ENCODE data around the gene G6PC3.

The G6PC3 gene

GRCh38 chr17:44061446-44061845, 9.1 kb upstream of the G6PC3 start:
- no peak for DNase-seq

DNA sequence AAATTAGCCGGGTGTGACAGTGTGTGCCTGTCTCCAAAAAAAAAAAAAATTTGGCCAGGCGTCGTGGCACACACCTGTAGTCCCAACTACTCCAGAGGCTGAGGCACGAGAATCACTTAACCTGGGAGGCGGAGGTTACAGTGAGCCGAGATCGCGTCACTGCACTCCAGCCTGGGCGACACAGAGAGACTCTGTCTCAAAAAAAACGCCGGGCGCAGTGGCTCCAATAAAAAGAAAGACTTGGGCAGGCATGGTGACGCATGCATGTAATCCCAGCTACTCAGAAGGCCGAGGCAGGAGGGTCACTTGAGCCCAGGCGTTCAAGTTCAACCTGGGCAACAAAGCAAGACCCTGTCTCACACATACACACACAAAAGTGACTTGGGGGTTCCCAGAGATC, 7.7 kb upstream of the G6PC3 start:
- no peak for DNase-seq

GRCh38 chr17:44063704-44064639, 6.6 kb upstream of the G6PC3 start:
- DNase-seq, result no peak

DNA sequence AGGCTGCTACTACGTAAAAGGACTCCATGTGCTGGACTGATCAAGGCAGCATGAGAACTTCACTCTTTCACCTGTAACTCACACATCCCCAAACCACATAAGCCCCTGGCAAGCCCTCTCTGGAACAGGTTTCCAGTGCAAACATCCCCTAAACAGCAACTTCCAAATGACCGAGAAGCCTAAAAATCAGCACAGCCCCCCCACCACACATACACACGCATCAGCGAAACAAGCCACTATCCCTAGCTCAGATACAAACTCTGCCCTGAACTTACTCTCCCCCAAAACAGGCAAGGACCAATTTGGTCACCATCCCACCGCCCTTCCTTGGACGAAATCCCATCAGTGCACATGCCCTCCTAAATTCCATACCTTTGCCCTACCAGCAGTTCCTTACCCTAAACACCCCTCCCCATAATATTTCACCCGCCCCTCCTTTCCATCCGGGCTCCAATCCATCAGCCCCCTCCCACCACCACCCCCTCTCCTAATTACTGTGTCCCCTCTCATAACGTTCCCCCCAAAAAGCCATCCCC, 4.8 kb upstream of the G6PC3 start:
- no peak for DNase-seq

GRCh38 chr17:44066204-44066930, 4.2 kb upstream of the G6PC3 start, which contains the start of gene LSM12:
Gene LSM12 (minus strand): TSS chr17:44066671. CDS start chr17:44066587, 84 bp downstream.
- peak; percentile 86 for DNase-seq

DNA sequence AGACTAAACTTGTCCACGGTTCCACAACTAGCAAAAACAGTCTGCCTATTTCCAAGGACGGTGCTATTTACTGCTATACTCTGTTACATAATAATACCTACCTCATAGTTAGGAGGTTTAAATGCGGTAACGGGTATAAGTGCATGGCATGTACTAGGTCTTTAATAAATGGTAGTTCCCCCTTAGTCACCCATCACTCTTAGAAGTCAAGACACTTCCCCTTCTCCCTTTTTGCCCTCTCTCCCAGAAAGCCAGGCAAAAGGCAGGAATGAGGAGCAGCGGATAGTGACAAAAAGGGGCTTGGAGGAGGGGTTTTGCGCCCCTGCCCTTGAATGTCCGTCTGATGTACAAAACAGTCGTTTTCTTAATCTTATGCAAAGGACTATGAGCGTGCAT, 3.0 kb upstream of the G6PC3 start:
- no peak for DNase-seq

DNA sequence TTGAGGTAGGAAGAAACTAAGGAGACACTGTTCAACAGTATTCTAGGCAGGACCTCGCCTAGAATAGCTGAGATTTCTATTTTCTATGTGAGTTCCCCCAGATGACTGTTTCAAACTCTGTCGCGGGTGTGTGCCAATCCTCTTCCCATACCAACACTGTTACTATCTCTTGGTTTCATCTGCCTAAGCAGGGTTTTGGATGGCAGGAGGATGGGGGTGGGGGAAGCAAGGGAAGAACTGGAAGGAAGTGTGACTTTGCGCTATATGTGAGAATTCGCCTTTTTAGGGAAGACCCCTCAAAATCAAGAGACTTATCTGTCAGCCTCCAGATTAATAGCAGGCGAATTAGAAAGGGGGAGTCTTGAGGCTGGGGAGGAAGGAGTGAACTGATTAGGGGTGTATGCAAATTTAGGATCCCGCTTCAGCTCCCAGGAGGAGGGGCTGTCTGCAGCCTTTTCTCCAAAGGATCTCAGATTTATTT, 521 bp upstream of the G6PC3 start:
- DNase-seq, result no peak

DNA sequence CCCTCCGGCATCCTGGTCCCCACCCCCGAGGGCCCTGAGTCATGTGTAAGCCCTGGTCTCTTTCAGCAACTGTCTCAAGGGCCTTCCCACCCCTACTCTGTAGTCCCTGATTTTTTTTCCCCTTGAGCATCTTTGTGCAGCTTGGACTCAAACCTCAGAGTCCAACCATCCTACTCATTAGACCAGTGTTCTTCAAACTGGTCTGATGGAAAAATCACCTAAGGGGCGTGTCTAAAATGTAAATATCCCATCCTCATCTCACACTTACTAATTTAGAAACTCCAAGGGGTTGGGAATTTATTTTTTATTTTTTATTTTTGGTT, 624 bp downstream of the G6PC3 start:
- DNase-seq, result no peak

- DNase-seq, result no peak
Measured at GRCh38 chr17:44071772-44072171, 1.2 kb downstream of the G6PC3 start.

GRCh38 chr17:44074231-44074910, 3.8 kb downstream of the G6PC3 start:
- DNase-seq, result no peak

DNA sequence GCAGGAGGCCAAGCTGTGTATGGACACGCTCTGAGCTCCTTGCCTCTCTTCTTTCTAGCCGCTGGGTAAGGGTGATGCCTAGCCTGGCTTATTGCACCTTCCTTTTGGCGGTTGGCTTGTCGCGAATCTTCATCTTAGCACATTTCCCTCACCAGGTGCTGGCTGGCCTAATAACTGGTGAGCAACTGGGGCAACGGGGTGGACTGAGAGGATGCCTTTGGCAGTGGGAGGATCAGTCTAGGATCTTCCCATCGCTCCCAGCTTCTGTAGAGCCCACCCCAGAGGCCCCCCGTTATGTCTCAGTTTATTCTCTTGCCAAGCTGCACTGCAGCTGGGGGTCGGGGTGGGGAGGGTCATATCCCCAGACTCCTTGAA, 4.4 kb downstream of the G6PC3 start:
- no peak for DNase-seq

GRCh38 chr17:44075598-44076293, 5.2 kb downstream of the G6PC3 start:
- DNase-seq, result no peak

GRCh38 chr17:44076716-44077594, 6.4 kb downstream of the G6PC3 start:
- no peak for DNase-seq

- no peak for DNase-seq
Measured at GRCh38 chr17:44077595-44077909, 7.0 kb downstream of the G6PC3 start.

- no peak for DNase-seq
Measured at GRCh38 chr17:44078412-44078811, 7.9 kb downstream of the G6PC3 start.

- no peak for DNase-seq
Measured at GRCh38 chr17:44079877-44080821, 9.6 kb downstream of the G6PC3 start.

DNA sequence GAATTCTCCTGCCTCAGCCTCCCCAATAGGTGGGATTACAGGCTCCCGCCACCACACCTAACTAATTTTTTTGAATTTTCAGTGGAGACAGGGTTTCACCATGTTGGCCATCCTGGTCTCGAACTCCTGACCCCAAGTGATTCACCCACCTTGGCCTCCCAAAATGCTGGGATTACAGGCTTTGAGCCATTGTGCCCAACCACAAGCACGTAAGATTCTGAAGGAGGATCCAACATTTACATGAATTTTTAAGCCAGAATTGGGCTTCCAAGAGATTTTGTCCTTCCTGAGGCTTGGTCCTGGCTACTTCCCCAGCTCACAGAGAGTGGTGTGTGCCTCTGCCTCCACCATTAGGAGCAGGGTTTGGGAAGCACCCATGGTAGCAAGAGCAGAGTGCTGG, 11.1 kb downstream of the G6PC3 start:
- no peak for DNase-seq

DNA sequence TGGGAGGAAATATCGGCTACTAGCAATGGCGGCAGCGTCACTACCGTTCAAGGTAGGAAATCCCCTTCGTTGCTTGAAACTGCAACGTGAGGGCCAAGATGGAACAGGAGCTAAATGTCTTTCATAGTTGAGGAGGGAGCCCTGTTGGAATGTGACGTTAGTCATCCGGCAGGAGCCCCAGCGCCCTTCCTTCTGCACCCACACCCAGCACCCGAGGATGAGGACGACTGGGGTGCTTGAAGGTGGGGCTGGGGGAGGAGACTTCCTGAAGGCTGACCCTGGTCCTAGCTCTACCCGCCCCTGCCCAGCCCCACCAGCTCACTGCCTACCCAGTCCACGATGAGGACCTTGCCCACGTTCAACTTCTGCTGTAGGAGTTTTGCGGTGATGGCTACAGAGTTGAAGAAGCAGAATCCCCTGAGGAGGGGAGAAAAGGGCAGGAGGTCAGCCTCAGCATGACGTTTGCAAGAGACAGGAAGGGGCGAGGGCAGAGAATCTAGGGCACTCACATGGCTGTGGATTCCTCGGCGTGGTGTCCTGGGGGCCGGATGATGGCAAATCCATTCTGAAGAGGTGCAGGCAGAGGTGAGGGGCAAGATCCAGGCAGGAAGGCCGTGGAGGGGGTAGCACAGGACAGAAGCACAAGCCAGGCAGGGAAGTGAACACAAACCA, 11.9 kb downstream of the G6PC3 start:
- no peak for DNase-seq

DNA sequence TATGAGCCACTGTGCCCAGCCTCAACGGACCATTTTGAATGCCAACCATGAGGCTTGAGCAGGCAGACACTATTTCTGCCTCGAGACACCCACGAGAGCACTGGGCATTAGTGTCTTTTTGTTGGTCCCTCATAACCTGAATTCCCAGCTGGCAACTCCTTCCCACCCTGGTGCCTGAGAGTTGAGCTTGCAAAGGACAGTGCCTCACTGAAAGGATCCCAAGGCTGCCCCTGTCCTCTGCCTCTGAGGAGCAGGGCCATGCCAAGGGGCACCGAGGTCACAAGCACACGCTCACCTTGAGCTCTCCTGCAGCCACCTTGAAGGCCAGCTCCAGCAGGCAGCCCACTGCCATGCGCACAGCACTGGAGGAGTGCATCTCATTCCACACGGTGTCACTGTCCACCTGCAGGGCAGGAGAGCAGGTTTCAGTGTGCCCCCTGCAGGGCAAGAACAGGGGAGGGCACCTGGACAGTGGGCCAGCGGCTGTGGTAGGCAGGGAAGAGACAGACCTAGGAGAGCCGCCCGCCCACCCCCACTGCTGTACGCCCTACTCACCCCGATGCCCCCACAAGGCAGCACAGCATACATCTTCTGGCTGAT, 12.8 kb downstream of the G6PC3 start:
- DNase-seq, result no peak

DNA sequence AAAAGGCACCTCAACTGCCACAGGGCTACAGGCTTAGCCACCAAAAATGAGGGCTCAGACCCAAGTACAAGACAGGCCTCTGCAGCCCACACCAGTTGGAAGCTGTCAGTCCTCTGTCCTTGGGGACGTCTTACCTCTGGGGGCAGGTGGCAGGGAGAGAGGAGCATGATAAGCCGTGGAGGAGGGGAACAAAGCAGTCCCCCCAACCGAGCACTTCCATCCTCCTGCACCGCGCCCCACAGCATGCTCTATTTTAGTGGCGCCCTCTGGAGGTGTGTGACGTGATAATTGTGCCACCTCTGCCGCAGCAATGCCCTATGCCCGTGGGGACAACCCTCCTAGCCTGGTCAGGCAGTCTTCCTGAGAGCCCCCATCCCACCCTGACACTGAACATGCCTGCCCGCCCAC, 13.6 kb downstream of the G6PC3 start:
- DNase-seq, result no peak
